ENCODE data around the gene RALGPS2.

- TF ChIP-seq CTCF (IDR thresholded peaks at IDR 0.05), result no peak
- TF ChIP-seq POLR2A (IDR thresholded peaks at IDR 0.05), result no peak
Measured at GRCh38 chr1:178885869-178886268, 160.8 kb downstream of the RALGPS2 start.

Data from right lobe of liver (tissue), 4 donors.